Measurements from ENCODE around the gene TNS1. TPM values are rescaled to one million over a fixed set of nuclear protein-coding genes. Genes with fewer than 3 reads are reported as not detected.

The TNS1 gene
- total RNA-seq, 1 donor from 2014 or later, result 219 TPM

DNA sequence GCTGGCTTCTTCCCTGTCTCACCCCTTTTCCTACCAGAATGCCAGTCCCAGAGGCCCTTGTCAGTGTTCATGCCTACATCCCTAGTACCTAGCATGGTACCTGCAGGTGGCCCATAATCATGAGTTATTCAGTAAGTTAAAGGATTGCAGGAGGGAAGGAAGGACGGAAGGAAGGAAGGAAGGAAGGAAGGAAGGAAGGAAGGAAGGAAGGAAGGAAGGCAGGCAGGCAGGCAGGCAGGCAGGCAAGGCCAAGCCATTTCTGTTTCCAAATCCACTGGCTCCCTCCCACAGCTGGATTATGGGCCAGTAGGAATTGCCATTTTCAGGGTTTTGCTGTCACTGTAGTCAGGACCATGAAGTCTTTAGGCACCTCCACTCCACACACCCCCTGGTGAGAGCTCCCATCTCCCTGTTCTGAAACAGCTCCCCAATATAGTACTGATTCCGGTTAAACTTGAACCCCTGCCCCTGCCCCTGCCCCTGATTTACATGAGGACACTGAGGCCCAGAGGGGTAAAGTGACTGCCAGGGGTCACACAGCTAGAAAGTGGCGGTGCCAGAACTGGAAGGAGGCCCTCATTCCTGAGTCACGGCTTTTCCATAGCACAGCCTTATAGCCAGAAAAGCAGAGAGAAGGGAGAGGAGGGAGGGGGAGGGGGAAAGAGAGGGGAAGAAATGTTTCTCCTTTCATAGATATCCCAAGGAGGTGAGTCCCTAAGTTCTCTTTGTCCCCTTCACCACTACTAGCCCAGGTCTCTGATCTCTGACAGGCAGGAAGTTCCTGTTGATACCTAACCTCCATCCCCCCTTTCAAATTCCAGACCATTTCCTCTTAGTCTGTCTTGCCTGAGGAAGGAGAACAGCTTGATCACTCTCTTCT lies 12.2 kb upstream of the TNS1 start:
- no peak overlapping the region for H3K27ac ChIP-seq (ENCODE audit: low read depth, low read length)
- peaks cover 10% of the 10 kb centered on the region for H3K4me1 ChIP-seq (ENCODE audit: insufficient read depth, low read length)
- no peaks in the 10 kb centered on the region for H3K9me3 Mint-ChIP-seq (ENCODE audit: unreplicated experiment)
- DNase-seq (ENCODE audit: low read depth) (no peak), FAIRE-seq (no peak)
- no peaks in the 10 kb centered on the region for H4K20me1 ChIP-seq (ENCODE audit: insufficient read depth, low read length)
- no peaks in the 10 kb centered on the region for H3K36me3 ChIP-seq (ENCODE audit: insufficient read depth, low read length)
- H3K79me2 ChIP-seq (ENCODE audit: insufficient read depth, low read length), result no peaks in the 10 kb centered on the region
- no peak overlapping the region for H3K4me2 ChIP-seq (ENCODE audit: low read length)
- H2AFZ ChIP-seq (ENCODE audit: low read depth, low read length), result no peak overlapping the region
- no peaks in the 10 kb centered on the region for H3K27me3 ChIP-seq (ENCODE audit: insufficient read depth, low read length)
- H3K9me3 ChIP-seq (ENCODE audit: insufficient read depth, low read depth, low read length), result no peaks in the 10 kb centered on the region
- TF ChIP-seq EZH2 (IDR thresholded peaks at IDR 0.05; ENCODE audit: insufficient read depth, low read length), result no peak
- TF ChIP-seq, protein P1, sequence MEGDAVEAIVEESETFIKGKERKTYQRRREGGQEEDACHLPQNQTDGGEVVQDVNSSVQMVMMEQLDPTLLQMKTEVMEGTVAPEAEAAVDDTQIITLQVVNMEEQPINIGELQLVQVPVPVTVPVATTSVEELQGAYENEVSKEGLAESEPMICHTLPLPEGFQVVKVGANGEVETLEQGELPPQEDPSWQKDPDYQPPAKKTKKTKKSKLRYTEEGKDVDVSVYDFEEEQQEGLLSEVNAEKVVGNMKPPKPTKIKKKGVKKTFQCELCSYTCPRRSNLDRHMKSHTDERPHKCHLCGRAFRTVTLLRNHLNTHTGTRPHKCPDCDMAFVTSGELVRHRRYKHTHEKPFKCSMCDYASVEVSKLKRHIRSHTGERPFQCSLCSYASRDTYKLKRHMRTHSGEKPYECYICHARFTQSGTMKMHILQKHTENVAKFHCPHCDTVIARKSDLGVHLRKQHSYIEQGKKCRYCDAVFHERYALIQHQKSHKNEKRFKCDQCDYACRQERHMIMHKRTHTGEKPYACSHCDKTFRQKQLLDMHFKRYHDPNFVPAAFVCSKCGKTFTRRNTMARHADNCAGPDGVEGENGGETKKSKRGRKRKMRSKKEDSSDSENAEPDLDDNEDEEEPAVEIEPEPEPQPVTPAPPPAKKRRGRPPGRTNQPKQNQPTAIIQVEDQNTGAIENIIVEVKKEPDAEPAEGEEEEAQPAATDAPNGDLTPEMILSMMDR (IDR thresholded peaks at IDR 0.05; ENCODE audit: insufficient read depth, low read depth, low read length), result no peak
- H3K4me3 ChIP-seq (ENCODE audit: insufficient read depth, low read depth, low read length), result no peak overlapping the region
- no peaks in the 10 kb centered on the region for H3K36me3 Mint-ChIP-seq (ENCODE audit: low read depth, unreplicated experiment)
- H3K4me1 Mint-ChIP-seq (ENCODE audit: low read depth, unreplicated experiment), result peaks cover 18% of the 10 kb centered on the region
- H3K4me3 Mint-ChIP-seq (ENCODE audit: unreplicated experiment), result no peak overlapping the region
- no peak overlapping the region for H3K27ac Mint-ChIP-seq (ENCODE audit: unreplicated experiment)
- no peak overlapping the region for H3K9ac ChIP-seq (ENCODE audit: low read length)
- peaks cover 49% of the 10 kb centered on the region for H3K27me3 Mint-ChIP-seq (ENCODE audit: low read depth, unreplicated experiment)

DNA sequence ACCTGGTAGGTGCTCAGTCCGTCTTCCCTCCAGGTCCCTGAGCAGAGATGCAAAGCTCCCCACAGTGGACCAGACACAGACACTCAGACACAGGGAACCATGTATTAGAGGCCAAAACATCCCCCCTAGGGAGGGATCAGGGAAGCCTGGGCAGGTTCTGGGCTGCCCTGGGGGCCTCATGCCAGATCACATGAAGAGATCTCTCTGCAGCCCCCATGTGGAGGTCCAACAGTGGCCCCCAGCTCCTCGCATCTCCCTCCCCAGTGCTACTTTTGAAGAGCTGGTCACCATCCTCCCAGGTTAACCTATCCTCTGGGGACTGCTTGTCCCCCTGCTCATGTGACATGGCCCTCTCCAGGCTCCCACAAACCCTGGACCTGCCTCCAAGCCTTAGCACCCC lies 10.5 kb upstream of the TNS1 start:
- no peak for FAIRE-seq
- no peaks in the 10 kb centered on the region for H3K9me3 Mint-ChIP-seq (ENCODE audit: unreplicated experiment)
- no peak overlapping the region for H3K27ac Mint-ChIP-seq (ENCODE audit: unreplicated experiment)

More for the DNA sequence above, 10.5 kb upstream of the TNS1 start:
- Mint-ChIP-seq H3K36me3 (ENCODE audit: low read depth, unreplicated experiment) (no peaks in the 10 kb centered on the region), H3K4me3 (ENCODE audit: unreplicated experiment) (no peak overlapping the region), H3K27me3 (ENCODE audit: low read depth, unreplicated experiment) (peaks cover 36% of the 10 kb centered on the region), H3K4me1 (ENCODE audit: low read depth, unreplicated experiment) (peaks cover 23% of the 10 kb centered on the region)
- no peak overlapping the region for H3K9ac ChIP-seq (ENCODE audit: low read length)
- no peaks in the 10 kb centered on the region for H3K27me3 ChIP-seq (ENCODE audit: insufficient read depth, low read length)
- H3K4me2 ChIP-seq (ENCODE audit: low read length), result no peak overlapping the region
- no peak overlapping the region for H3K4me3 ChIP-seq (ENCODE audit: insufficient read depth, low read depth, low read length)
- H3K79me2 ChIP-seq (ENCODE audit: insufficient read depth, low read length), result no peaks in the 10 kb centered on the region
- H2AFZ ChIP-seq (ENCODE audit: low read depth, low read length), result no peak overlapping the region
- TF ChIP-seq, protein P1 (IDR thresholded peaks at IDR 0.05; ENCODE audit: insufficient read depth, low read depth, low read length), result no peak
- TF ChIP-seq EZH2 (IDR thresholded peaks at IDR 0.05; ENCODE audit: insufficient read depth, low read length), result no peak
- no peak for DNase-seq (ENCODE audit: low read depth)
- peaks cover 16% of the 10 kb centered on the region for H3K4me1 ChIP-seq (ENCODE audit: insufficient read depth, low read length)
- H3K27ac ChIP-seq (ENCODE audit: low read depth, low read length), result no peak overlapping the region
- no peaks in the 10 kb centered on the region for H4K20me1 ChIP-seq (ENCODE audit: insufficient read depth, low read length)
- no peaks in the 10 kb centered on the region for H3K9me3 ChIP-seq (ENCODE audit: insufficient read depth, low read depth, low read length)
- H3K36me3 ChIP-seq (ENCODE audit: insufficient read depth, low read length), result no peaks in the 10 kb centered on the region
